ENCODE results near the gene FOXL1.

DNA sequence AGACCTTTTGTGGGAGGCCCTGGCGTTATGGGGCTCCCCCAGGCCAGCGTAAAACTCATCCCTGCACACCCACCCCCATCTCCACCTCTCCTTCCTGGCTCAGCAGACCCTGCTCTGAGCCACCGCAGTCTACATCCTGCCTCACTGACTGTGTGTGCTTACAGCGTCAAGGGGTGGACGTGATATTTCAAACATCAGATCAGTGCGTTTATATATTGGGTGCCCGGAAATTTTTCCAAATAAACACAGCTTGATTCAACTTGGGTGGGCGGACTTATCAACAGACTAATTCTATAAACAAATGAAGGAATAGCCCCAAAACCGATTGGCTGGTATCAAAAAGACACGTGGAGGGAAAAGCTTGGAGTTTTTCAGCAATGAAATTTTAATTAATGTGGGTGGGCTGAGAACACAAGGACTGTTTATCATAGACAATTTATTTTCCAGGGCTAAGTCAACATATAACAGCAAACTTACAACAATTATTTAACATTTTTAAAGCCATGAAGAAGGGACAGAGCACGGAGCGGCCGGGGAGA lies at the start of gene FOXL1:
- TF ChIP-seq SIN3A (IDR thresholded peaks at IDR 0.05; ENCODE audit: borderline replicate concordance, insufficient read depth, low read length) (no peak), POLR2AphosphoS5 (IDR thresholded peaks at IDR 0.05; ENCODE audit: low read depth, low read length) (no peak), TAF1 (IDR thresholded peaks at IDR 0.05; ENCODE audit: borderline replicate concordance, insufficient read depth, low read length) (no peak; the same call in 1 of the 2 replicates)
- TF ChIP-seq, protein P1, sequence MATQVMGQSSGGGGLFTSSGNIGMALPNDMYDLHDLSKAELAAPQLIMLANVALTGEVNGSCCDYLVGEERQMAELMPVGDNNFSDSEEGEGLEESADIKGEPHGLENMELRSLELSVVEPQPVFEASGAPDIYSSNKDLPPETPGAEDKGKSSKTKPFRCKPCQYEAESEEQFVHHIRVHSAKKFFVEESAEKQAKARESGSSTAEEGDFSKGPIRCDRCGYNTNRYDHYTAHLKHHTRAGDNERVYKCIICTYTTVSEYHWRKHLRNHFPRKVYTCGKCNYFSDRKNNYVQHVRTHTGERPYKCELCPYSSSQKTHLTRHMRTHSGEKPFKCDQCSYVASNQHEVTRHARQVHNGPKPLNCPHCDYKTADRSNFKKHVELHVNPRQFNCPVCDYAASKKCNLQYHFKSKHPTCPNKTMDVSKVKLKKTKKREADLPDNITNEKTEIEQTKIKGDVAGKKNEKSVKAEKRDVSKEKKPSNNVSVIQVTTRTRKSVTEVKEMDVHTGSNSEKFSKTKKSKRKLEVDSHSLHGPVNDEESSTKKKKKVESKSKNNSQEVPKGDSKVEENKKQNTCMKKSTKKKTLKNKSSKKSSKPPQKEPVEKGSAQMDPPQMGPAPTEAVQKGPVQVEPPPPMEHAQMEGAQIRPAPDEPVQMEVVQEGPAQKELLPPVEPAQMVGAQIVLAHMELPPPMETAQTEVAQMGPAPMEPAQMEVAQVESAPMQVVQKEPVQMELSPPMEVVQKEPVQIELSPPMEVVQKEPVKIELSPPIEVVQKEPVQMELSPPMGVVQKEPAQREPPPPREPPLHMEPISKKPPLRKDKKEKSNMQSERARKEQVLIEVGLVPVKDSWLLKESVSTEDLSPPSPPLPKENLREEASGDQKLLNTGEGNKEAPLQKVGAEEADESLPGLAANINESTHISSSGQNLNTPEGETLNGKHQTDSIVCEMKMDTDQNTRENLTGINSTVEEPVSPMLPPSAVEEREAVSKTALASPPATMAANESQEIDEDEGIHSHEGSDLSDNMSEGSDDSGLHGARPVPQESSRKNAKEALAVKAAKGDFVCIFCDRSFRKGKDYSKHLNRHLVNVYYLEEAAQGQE (IDR thresholded peaks at IDR 0.05; ENCODE audit: insufficient read depth in 1 of 2, low read depth in 2 of 2, low read length in 2 of 2), result no peak

Measured in PFSK-1 (cell line).